A549 (cell line): ENCODE measurements around the gene IFITM1. TPM values are rescaled to one million over a fixed set of nuclear protein-coding genes. Genes with fewer than 3 reads are reported as not detected.

Source experiments
- ATAC-seq, 2 experiments: fragments of 200-7000 bp in 1 of 2; fragments of >200 bp in 1 of 2; cut with Nextera tagmentation in 1 of 2; cut with Tn5 transposase in 1 of 2; 3 replicates each; pipeline versions ENCODE4 v1.8.0 to v1.9.1; 2018 to 2020; ENCODE audit warnings: mild to moderate bottlenecking in 1 of 2, moderate library complexity in 1 of 2
- CTCF ChIA-PET: fragments of 300-600 bp; sonication (Branson Sonifier 250); formaldehyde crosslinking; extraction: SDS; loops from one replicate; lab custom pipeline; 2021; ENCODE audit warnings: antibody characterized with exemption, inconsistent platforms; lab: Yijun Ruan, JAX
- POLR2A ChIA-PET: fragments of 350-600 bp; formaldehyde crosslinking; extraction: SDS; loops from one replicate; lab custom pipeline; 2021; ENCODE audit warnings: antibody characterized with exemption, inconsistent platforms; lab: Yijun Ruan, JAX
- DNase-seq, 2 experiments: peaks; one replicate each; pipeline versions ENCODE4 v3.0.0 to v3.0.0-alpha.2; 2011 to 2016; ENCODE audit warnings: low read depth in 1 of 2, low spot score in 1 of 2
- FAIRE-seq: peaks from 2 replicates; lab custom pipeline; 2011; peaks lifted over from hg19 to GRCh38; lab: Jason Lieb, UNC
- H3K27ac ChIP-seq, 2 experiments: fragments of >200 bp; sonication (Bioruptor Twin); formaldehyde crosslinking; 3 replicates each; pipeline ENCODE4 v1.5.1; 2016 to 2017
- H3K4me1 ChIP-seq: fragments of >200 bp; sonication (Bioruptor Twin); formaldehyde crosslinking; 3 replicates; pipeline ENCODE4 v1.6.1; 2016
- H3K4me2 ChIP-seq: fragments of >200 bp; sonication (Bioruptor Twin); formaldehyde crosslinking; 3 replicates; pipeline ENCODE4 v1.6.1; 2016
- H3K4me3 ChIP-seq: fragments of >200 bp; sonication (Bioruptor Twin); formaldehyde crosslinking; 3 replicates; pipeline ENCODE4 v1.5.1; 2016
- H3K9me3 ChIP-seq: fragments of >200 bp; sonication (Bioruptor Twin); formaldehyde crosslinking; 3 replicates; pipeline ENCODE4 v1.6.1; 2016
- BHLHE40 ChIP-seq: IDR thresholded peaks from 2 replicates; pipeline ENCODE4 v1.6.1; 2012; ENCODE audit warnings: low read depth, low read length, inconsistent platforms
- CBX2 ChIP-seq: fragments of 200-600 bp; sonication (generic); IDR thresholded peaks from 2 replicates; pipeline ENCODE4 v1.6.1; 2016; ENCODE audit warnings: low read depth, mild to moderate bottlenecking, borderline replicate concordance
- CBX8 ChIP-seq: fragments of 200-600 bp; sonication (generic); IDR thresholded peaks from 2 replicates; pipeline ENCODE4 v1.6.1; 2016
- CHD4 ChIP-seq: fragments of 200-600 bp; sonication (generic); IDR thresholded peaks from 2 replicates; pipeline ENCODE4 v1.6.1; 2016; ENCODE audit warnings: antibody characterized with exemption, mild to moderate bottlenecking, borderline replicate concordance
- E2F6 ChIP-seq: IDR thresholded peaks from 2 replicates; pipeline ENCODE4 v1.6.1; 2012; ENCODE audit warnings: low read depth, borderline replicate concordance
- EHF ChIP-seq: fragments of 250-450 bp; sonication (Bioruptor Pico); IDR thresholded peaks from 2 replicates; pipeline ENCODE4 v1.5.0; 2020; ENCODE audit warnings: mild to moderate bottlenecking
- EHMT2 ChIP-seq: fragments of 200-600 bp; sonication (generic); IDR thresholded peaks from 2 replicates; pipeline ENCODE4 v1.6.1; 2016; ENCODE audit warnings: antibody characterized with exemption, low read depth, mild to moderate bottlenecking, moderate library complexity
- EP300 ChIP-seq, 2 experiments: fragments of >200 bp; sonication (Bioruptor Twin); formaldehyde crosslinking; IDR thresholded peaks; 2 replicates in 1 of 2; 3 replicates in 1 of 2; pipeline ENCODE4 v1.6.1; 2016 to 2017
- ESRRA ChIP-seq: fragments of 150-350 bp; IDR thresholded peaks from 2 replicates; pipeline ENCODE4 v1.6.1; 2014; ENCODE audit warnings: mild to moderate bottlenecking, low read length, borderline replicate concordance
- FOSB ChIP-seq: fragments of 250-450 bp; sonication (Bioruptor Pico); IDR thresholded peaks from 2 replicates; pipeline ENCODE4 v1.5.0; 2020; ENCODE audit warnings: mild to moderate bottlenecking, moderate library complexity
- FOSL2 ChIP-seq, 2 experiments: fragments of 450-650 bp in 1 of 2; fragments of >200 bp in 1 of 2; sonication (Bioruptor Twin) in 1 of 2; formaldehyde crosslinking; IDR thresholded peaks; 2 replicates each; pipeline versions ENCODE4 v1.5.0 to v1.6.1; 2016 to 2020; ENCODE audit warnings: mild to moderate bottlenecking in 1 of 2, moderate library complexity in 1 of 2
- GATA3 ChIP-seq: IDR thresholded peaks from 2 replicates; pipeline ENCODE4 v1.6.1; 2012; ENCODE audit warnings: borderline replicate concordance
- HDAC2 ChIP-seq: fragments of 200-600 bp; sonication (generic); IDR thresholded peaks from 2 replicates; pipeline ENCODE4 v1.6.1; 2016
- HEYL ChIP-seq: fragments of 250-450 bp; sonication (Bioruptor Pico); IDR thresholded peaks from 2 replicates; pipeline ENCODE4 v1.8.0; 2021; ENCODE audit warnings: mild to moderate bottlenecking, moderate library complexity
- HOXB5 ChIP-seq: fragments of 250-450 bp; sonication (Bioruptor Pico); IDR thresholded peaks from 2 replicates; pipeline ENCODE4 v1.5.0; 2020; ENCODE audit warnings: mild to moderate bottlenecking, moderate library complexity
- JUN ChIP-seq, 2 experiments: fragments of >200 bp; sonication (Bioruptor Twin); formaldehyde crosslinking; IDR thresholded peaks; 2 replicates in 1 of 2; 3 replicates in 1 of 2; pipeline ENCODE4 v1.6.1; 2016 to 2017
- KDM5A ChIP-seq: fragments of 200-600 bp; sonication (generic); IDR thresholded peaks from 2 replicates; pipeline ENCODE4 v1.6.1; 2016; ENCODE audit warnings: antibody characterized with exemption, mild to moderate bottlenecking
- MAFK ChIP-seq: fragments of 450-650 bp; IDR thresholded peaks from 2 replicates; pipeline ENCODE4 v1.6.1; 2014; ENCODE audit not compliant: partially characterized antibody
- MAX ChIP-seq: IDR thresholded peaks from 2 replicates; pipeline ENCODE4 v1.6.1; 2012
- NFE2L2 ChIP-seq: fragments of 150-350 bp; conservative IDR thresholded peaks from 2 replicates; pipeline ENCODE4 v1.6.1; 2014; ENCODE audit warnings: low read length
- NR3C1 ChIP-seq: fragments of >200 bp; sonication (Bioruptor Twin); formaldehyde crosslinking; IDR thresholded peaks from 3 replicates; pipeline ENCODE4 v1.6.1; 2017
- PHF8 ChIP-seq: fragments of 200-600 bp; sonication (generic); IDR thresholded peaks from 2 replicates; pipeline ENCODE4 v1.6.1; 2016; ENCODE audit warnings: low read depth, mild to moderate bottlenecking, antibody characterized with exemption, moderate library complexity, borderline replicate concordance
- RAD21 ChIP-seq, 2 experiments: fragments of >200 bp in 1 of 2; sonication (Bioruptor Twin) in 1 of 2; formaldehyde crosslinking in 1 of 2; IDR thresholded peaks in 1 of 2; conservative IDR thresholded peaks in 1 of 2; 2 replicates in 1 of 2; 3 replicates in 1 of 2; pipeline ENCODE4 v1.6.1; 2012 to 2018; ENCODE audit warnings: inconsistent platforms in 1 of 2
- RARB ChIP-seq: fragments of 250-450 bp; sonication (Bioruptor Pico); IDR thresholded peaks from 2 replicates; pipeline ENCODE4 v1.8.0; 2021; ENCODE audit warnings: mild to moderate bottlenecking, moderate library complexity
- RCOR1 ChIP-seq: fragments of 150-350 bp; IDR thresholded peaks from 2 replicates; pipeline ENCODE4 v1.6.1; 2014; ENCODE audit warnings: antibody characterized with exemption, low read length, low read depth
- REST ChIP-seq: fragments of 200-600 bp; sonication (generic); IDR thresholded peaks from 2 replicates; pipeline ENCODE4 v1.6.1; 2016; ENCODE audit warnings: antibody characterized with exemption, mild to moderate bottlenecking, moderate library complexity
- RFX5 ChIP-seq: fragments of 450-650 bp; IDR thresholded peaks from 2 replicates; pipeline ENCODE4 v1.7.1; 2014; ENCODE audit warnings: antibody characterized with exemption, mild to moderate bottlenecking, moderate library complexity
- RNF2 ChIP-seq: fragments of 200-600 bp; sonication (generic); IDR thresholded peaks from 2 replicates; pipeline ENCODE4 v1.6.1; 2016; ENCODE audit warnings: low read depth, mild to moderate bottlenecking, antibody characterized with exemption, moderate library complexity, borderline replicate concordance
- SREBF2 ChIP-seq: fragments of 450-650 bp; IDR thresholded peaks from 2 replicates; pipeline ENCODE4 v1.6.1; 2014; ENCODE audit warnings: mild to moderate bottlenecking, moderate library complexity
- TP53 ChIP-seq: fragments of 250-450 bp; sonication (Bioruptor Pico); IDR thresholded peaks from 2 replicates; pipeline ENCODE4 v1.5.0; 2021; ENCODE audit warnings: mild to moderate bottlenecking, moderate library complexity
- ZFP36 ChIP-seq: fragments of 450-650 bp; IDR thresholded peaks from 2 replicates; pipeline ENCODE4 v1.6.1; 2014; ENCODE audit warnings: borderline replicate concordance; ENCODE audit not compliant: partially characterized antibody
- ZSCAN20 ChIP-seq: fragments of 250-450 bp; sonication (Bioruptor Pico); IDR thresholded peaks from 2 replicates; pipeline ENCODE4 v1.8.0; 2022; ENCODE audit warnings: mild to moderate bottlenecking, moderate library complexity
- WGBS: methylation state at CpG from one replicate; pipeline ENCODE4 v1.1.6; 2017; ENCODE audit errors: missing lambda C conversion rate; 5-methylcytosine and 5-hydroxymethylcytosine counted together
- polyA plus RNA-seq, 4 experiments: library from polyadenylated mRNA; depleted of rRNA in 3 of 4; stranded (reverse); fragments of >200 nt; fragmentation: RNase III in 1 of 4; extraction: RNeasy Plus Mini Kit Qiagen cat#74134 plus additional on column Dnase treatment in 1 of 4; gene quantifications; 2 replicates in 3 of 4; 3 replicates in 1 of 4; pipeline ENCODE4 v1.2.3, GENCODE V29; 2011 to 2017
- TF ChIP-seq, protein P1 (sequence below): fragments of 150-350 bp; IDR thresholded peaks from 2 replicates; pipeline ENCODE4 v1.6.1; 2014; ENCODE audit warnings: low read depth, mild to moderate bottlenecking, low read length
- TF ChIP-seq, protein P2 (sequence below): fragments of >200 bp; sonication (Bioruptor Twin); formaldehyde crosslinking; IDR thresholded peaks from 2 replicates; pipeline ENCODE4 v1.6.1; 2016

Gene IFITM1
- polyA plus RNA-seq, 2 of the 4 experiments (the other 2 are of a cell fraction), result 0.14 to 1.7 TPM

GRCh38 chr11:355581-356458 is 42.0 kb downstream of the IFITM1 start:
- Histone ChIP-seq H3K4me1 (peaks cover 21% of the 10 kb centered on the region), H3K4me3 (peak overlapping the region; percentile 47), H3K4me2 (peak overlapping the region; percentile 94), H3K9me3 (peaks cover 7% of the 10 kb centered on the region; the same call in 2 of the 3 replicates), H3K27ac (peak overlapping the region; percentile 98 to 99)
- ATAC-seq, result peak; percentile 91 to 94
- ChIA-PET CTCF (interaction anchor here (0.6 to 2.4 kb wide), 14 partner anchors 9 to 109 kb away, joined by 3 to 21 read pairs (median 5); no protein-coding TSS in a partner anchor), POLR2A (interaction anchor here (0.6 to 2.0 kb wide), 18 partner anchors 10 to 149 kb away, joined by 3 to 21 read pairs (median 5); partner anchors contain the start of genes BET1L, IFITM2, PTDSS2 and RIC8A)
- 7% methylated on average over 16 of the region's 76 CpGs for whole genome bisulfite sequencing
- FAIRE-seq, result no peak
- peak; percentile 84 to 92 for DNase-seq
- TF ChIP-seq, protein P1, sequence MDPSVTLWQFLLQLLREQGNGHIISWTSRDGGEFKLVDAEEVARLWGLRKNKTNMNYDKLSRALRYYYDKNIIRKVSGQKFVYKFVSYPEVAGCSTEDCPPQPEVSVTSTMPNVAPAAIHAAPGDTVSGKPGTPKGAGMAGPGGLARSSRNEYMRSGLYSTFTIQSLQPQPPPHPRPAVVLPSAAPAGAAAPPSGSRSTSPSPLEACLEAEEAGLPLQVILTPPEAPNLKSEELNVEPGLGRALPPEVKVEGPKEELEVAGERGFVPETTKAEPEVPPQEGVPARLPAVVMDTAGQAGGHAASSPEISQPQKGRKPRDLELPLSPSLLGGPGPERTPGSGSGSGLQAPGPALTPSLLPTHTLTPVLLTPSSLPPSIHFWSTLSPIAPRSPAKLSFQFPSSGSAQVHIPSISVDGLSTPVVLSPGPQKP, result no peak
- TF ChIP-seq FOSB, result no peak; the same call in 1 of the 2 replicates
- TF ChIP-seq EHMT2, result no peak
- TF ChIP-seq HDAC2, result no peak
- no peak for TF ChIP-seq RCOR1
- TF ChIP-seq GATA3, result peak; percentile 35; the same call in 1 of the 2 replicates
- no peak for TF ChIP-seq RNF2
- peak; percentile 90 for TF ChIP-seq ZSCAN20 (CRISPR knock-in tag)
- TF ChIP-seq RFX5, result no peak
- TF ChIP-seq REST, result no peak
- no peak for TF ChIP-seq CBX8
- TF ChIP-seq ESRRA, result no peak
- no peak; the same call in 1 of the 2 replicates for TF ChIP-seq E2F6
- TF ChIP-seq BHLHE40, result no peak
- TF ChIP-seq HOXB5 (CRISPR knock-in tag), result peak; percentile 94
- no peak for TF ChIP-seq CBX2
- no peak for TF ChIP-seq RAD21 (conservative IDR thresholded peaks at IDR 0.05 in 1 of 2, IDR thresholded peaks at IDR 0.05 in 1 of 2)
- TF ChIP-seq HEYL (CRISPR knock-in tag), result peak; percentile 90; the same call in 1 of the 2 replicates
- TF ChIP-seq EHF (CRISPR knock-in tag), result peak; percentile 88
- TF ChIP-seq JUN (IDR thresholded peaks at IDR 0.05), result peak; percentile 60 to 84; a peak in 2 of 5 replicates
- TF ChIP-seq RARB (CRISPR knock-in tag), result 0 out of 2 replicates have a peak, but pooled peaks have one; percentile 50
- peak in 1 of 2 experiments; percentile 73; a peak in 2 of 5 replicates for TF ChIP-seq EP300 (IDR thresholded peaks at IDR 0.05)
- TF ChIP-seq TP53 (CRISPR knock-in tag), result peak; percentile 93
- no peak for TF ChIP-seq NR3C1
- peak; percentile 72 for TF ChIP-seq MAX
- TF ChIP-seq FOSL2 (IDR thresholded peaks at IDR 0.05), result no peak
- TF ChIP-seq FOSL2 (CRISPR knock-in tag; IDR thresholded peaks at IDR 0.05), result no peak
- TF ChIP-seq MAFK, result no peak
- TF ChIP-seq KDM5A, result no peak
- TF ChIP-seq, protein P2, sequence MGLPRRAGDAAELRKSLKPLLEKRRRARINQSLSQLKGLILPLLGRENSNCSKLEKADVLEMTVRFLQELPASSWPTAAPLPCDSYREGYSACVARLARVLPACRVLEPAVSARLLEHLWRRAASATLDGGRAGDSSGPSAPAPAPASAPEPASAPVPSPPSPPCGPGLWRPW, result no peak
- TF ChIP-seq PHF8, result no peak
- no peak for TF ChIP-seq ZFP36
- no peak for TF ChIP-seq CHD4
- no peak for TF ChIP-seq NFE2L2
- TF ChIP-seq SREBF2, result no peak
